Measurements from ENCODE around the gene NAV2. TPM values are rescaled to one million over a fixed set of nuclear protein-coding genes. Genes with fewer than 3 reads are reported as not detected.

NAV2 gene
- total RNA-seq, 2 experiments from 2014 or later = 0.26 to 0.67 TPM

DNA sequence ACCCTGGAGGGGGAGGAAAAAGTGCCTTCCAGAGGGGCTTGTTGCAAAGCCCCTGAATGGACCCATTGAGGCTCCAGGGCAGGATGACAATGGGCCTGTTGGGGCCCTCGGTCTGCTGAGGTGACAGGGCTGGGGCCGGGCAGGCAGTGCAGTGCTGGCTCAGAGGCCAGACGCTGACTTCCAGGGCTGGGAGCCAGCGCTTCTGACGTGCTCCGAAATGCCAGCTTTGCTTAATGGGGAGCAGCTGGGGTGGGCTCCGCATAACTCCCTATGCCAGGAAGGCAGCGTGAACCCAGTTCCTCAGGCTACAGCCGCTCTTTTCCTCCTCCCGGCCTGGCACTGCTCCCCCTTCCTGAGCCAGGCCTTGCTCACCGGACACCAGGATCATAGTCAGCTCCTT is 17.7 kb downstream of the NAV2 start:
- no peak overlapping the region for H3K4me3 Mint-ChIP-seq
- no peak overlapping the region for H3K27ac Mint-ChIP-seq
- ATAC-seq = no peak
- DNase-seq = no peak
- no peaks in the 10 kb centered on the region for H3K9me3 Mint-ChIP-seq (ENCODE audit: low read depth)
- CTCF ChIA-PET = no interaction called here
- no peaks in the 10 kb centered on the region for H3K27me3 Mint-ChIP-seq
- H3K4me1 Mint-ChIP-seq = no peaks in the 10 kb centered on the region
- no peaks in the 10 kb centered on the region for H3K36me3 Mint-ChIP-seq

DNA sequence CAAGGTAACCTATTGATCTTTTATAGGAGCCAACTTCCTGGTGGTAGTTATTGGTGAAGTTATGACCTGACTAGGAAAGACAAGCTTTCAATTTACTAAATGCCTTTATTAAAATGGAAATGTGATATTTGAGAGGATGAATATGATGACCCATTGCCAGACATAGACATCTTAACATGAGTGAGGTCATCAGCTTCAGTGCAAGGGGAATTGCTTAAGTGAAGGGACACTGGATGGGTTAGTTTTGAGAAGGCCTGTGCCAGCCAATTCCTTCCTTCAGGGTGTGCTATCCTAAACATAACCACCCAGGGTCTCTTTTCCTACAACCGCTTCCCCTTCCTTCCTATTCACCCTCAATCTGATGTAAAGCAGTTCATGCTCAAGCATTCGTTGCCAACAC is 21.5 kb downstream of the NAV2 start:
- H3K4me3 Mint-ChIP-seq = no peak overlapping the region
- no peak overlapping the region for H3K27ac Mint-ChIP-seq
- H3K9me3 Mint-ChIP-seq (ENCODE audit: low read depth) = no peaks in the 10 kb centered on the region
- ATAC-seq = no peak
- DNase-seq = no peak
- no peaks in the 10 kb centered on the region for H3K36me3 Mint-ChIP-seq
- CTCF ChIA-PET = interaction anchor here (1.2 kb wide), 1 partner anchor 8 kb away, joined by 4 read pairs; no protein-coding TSS in a partner anchor
- H3K4me1 Mint-ChIP-seq = no peaks in the 10 kb centered on the region
- H3K27me3 Mint-ChIP-seq = no peaks in the 10 kb centered on the region

DNA sequence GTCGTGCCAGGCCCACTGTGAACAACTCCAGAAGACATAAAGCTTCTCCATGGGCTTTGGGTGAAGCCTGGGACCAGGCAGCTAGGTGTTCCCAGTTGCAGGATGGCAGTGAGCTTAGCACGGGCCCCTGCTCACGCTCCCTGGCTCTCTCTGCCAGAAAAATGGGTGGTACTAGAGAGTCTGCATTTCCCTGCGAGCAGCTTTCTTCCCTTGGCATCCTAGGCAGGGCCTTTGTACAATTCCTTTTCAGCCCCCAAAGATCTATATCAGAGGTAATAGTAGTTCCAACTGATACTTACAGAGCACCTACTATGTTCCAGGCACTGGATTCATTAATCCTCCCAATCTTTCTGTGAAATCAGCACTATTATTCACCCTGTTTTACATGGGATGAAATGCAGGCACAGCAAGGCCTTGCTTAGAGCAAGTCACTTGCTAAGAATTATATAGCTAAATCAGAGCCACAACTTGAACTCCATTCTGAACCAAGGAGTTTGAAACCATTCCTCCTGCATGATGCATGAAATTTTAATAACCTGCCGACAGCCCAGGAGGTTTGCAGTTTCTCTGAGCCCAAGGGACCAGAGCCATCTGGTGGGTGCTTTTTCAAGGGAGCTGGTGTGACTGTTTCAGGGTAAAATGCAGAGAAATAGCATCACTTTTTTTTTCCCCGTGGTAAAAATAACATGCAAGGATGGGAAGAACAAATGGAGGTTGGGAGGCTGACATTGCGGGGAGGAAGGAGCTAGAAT is 22.7 kb downstream of the NAV2 start:
- Mint-ChIP-seq H3K27me3 (peaks cover 3% of the 10 kb centered on the region), H3K36me3 (no peaks in the 10 kb centered on the region), H3K4me3 (no peak overlapping the region), H3K9me3 (ENCODE audit: low read depth) (no peaks in the 10 kb centered on the region), H3K27ac (no peak overlapping the region), H3K4me1 (no peaks in the 10 kb centered on the region)
- no peak for DNase-seq
- CTCF ChIA-PET = no interaction called here
- no peak for ATAC-seq

DNA sequence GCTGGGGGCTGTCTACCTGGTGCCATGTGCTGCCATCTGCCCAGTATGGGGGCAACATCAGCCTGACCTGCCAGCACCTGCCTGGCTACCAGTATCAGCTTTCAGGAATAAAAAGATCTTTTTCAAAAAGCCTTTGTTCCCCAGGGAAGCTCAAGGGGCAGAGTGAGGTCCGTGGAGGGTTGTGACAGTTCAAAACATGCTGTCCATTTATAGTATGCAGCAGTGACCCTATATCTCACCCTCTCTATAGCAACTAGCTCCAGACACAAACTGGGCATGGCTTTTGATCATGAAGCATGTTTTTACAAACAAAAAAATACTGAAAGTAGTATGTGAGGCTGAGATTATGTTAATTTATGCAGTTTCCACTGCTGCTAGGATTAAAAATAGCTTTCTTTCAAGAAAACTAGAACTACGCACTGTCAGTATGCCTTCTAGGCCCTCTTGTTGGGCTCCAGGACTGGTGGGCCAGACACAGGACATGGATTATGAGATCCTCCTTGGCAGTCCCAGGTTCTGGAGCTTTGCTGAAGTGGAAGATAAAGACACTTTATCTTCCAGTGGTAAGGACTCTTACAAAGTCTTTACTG is 23.4 kb downstream of the NAV2 start:
- CTCF ChIA-PET = no interaction called here
- Mint-ChIP-seq H3K4me1 (no peaks in the 10 kb centered on the region), H3K27me3 (peaks cover 7% of the 10 kb centered on the region), H3K36me3 (no peaks in the 10 kb centered on the region), H3K9me3 (ENCODE audit: low read depth) (no peaks in the 10 kb centered on the region), H3K27ac (no peak overlapping the region), H3K4me3 (no peak overlapping the region)
- no peak for DNase-seq
- ATAC-seq = no peak

DNA sequence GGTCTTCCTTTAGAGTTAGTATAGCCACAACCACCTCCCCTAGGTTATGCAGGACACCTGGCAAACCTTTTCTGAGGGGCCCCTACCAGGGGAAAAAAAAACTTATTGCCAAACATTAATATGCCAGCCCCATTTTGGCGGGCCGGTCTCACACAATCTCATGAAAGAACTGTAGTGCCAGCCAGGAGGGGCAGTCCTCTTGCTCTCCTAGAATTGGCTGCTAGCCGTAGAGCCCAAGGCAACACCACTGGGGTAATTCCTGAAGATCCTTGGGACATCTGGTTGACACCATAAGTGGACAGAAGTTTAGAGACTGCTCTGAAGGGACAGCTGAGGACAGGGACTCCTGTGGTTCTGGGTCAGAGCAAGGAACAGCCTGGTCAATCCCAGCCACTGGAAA is 24.2 kb downstream of the NAV2 start:
- ATAC-seq (no peak), DNase-seq (no peak)
- Mint-ChIP-seq H3K27me3 (peaks cover 7% of the 10 kb centered on the region), H3K27ac (no peak overlapping the region), H3K4me1 (no peaks in the 10 kb centered on the region), H3K9me3 (ENCODE audit: low read depth) (no peaks in the 10 kb centered on the region), H3K4me3 (no peak overlapping the region), H3K36me3 (no peaks in the 10 kb centered on the region)
- CTCF ChIA-PET = no interaction called here

DNA sequence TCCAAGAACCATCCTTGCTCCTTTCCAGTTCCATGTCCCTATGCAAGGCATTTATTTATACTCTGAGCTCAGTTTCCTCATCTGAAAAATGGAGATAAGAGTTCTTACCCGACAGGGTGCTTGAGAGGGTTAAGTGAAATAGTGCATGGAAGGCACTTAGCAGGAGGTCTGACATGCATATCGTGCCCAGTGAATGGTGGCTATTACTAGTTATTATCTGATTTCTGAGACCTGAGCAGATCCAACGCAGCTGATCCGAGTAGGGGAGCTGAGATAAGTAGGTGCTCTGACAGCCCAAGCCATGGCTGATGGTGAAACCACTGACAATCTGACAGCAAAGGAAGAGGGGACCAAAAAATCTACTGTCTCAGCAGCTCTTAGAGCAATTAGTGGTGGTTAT is 24.9 kb downstream of the NAV2 start:
- Mint-ChIP-seq H3K4me1 (no peaks in the 10 kb centered on the region), H3K27me3 (peaks cover 7% of the 10 kb centered on the region), H3K4me3 (no peak overlapping the region), H3K36me3 (no peaks in the 10 kb centered on the region), H3K27ac (no peak overlapping the region), H3K9me3 (ENCODE audit: low read depth) (no peaks in the 10 kb centered on the region)
- DNase-seq = no peak
- ATAC-seq = no peak
- CTCF ChIA-PET = interaction anchor here (1.6 kb wide), 1 partner anchor 172 kb away, joined by 4 read pairs; no protein-coding TSS in a partner anchor

DNA sequence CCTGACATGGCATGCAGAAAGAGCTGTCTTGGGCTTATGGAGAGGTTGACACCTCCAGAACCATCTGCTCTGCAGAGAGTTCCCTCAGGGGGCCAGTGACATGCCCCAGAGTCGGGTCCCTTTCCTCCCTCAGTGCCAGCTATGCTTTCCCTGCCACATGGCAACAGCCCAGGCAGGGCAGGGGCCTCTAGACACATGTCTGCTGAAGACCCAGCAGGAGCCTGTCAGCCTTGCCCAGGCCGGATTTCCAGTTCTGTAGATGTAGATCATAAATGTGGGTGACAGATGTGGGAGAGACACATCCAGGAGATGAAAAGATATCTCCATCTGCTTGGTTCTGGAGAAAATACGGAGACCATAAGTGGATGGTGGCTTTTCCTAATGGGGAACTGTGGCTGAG is 25.5 kb downstream of the NAV2 start:
- no peak overlapping the region for H3K27ac Mint-ChIP-seq
- ATAC-seq (no peak), DNase-seq (no peak)
- CTCF ChIA-PET = interaction anchor here (1.6 kb wide), 1 partner anchor 173 kb away, joined by 4 read pairs; no protein-coding TSS in a partner anchor
- no peaks in the 10 kb centered on the region for H3K9me3 Mint-ChIP-seq (ENCODE audit: low read depth)
- H3K4me3 Mint-ChIP-seq = no peak overlapping the region
- no peaks in the 10 kb centered on the region for H3K36me3 Mint-ChIP-seq
- peaks cover 7% of the 10 kb centered on the region for H3K27me3 Mint-ChIP-seq
- no peaks in the 10 kb centered on the region for H3K4me1 Mint-ChIP-seq

DNA sequence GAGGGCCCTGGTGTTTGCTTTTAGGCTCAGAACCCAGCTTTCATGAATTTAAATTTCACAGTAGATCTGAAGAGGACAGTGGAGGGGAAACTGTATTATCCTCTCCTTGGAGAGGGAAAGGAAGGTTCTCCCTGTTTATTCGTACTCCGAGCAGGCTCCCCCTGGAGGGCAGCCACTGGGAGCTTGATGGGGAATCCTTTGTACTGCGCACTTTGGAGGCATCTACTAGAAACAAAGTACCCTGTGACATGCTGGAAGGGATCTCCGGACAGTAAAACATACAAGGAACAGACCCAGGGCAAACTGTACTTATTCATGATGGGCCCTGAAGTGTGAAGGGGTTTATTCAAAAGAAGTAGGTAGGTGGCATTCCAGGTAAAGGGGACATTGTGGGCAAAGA is 27.2 kb downstream of the NAV2 start:
- Mint-ChIP-seq H3K27me3 (peaks cover 7% of the 10 kb centered on the region), H3K27ac (no peak overlapping the region), H3K4me3 (no peak overlapping the region), H3K36me3 (no peaks in the 10 kb centered on the region), H3K9me3 (ENCODE audit: low read depth) (no peaks in the 10 kb centered on the region), H3K4me1 (no peaks in the 10 kb centered on the region)
- CTCF ChIA-PET = interaction anchor here (1.0 to 2.6 kb wide), 2 partner anchors 176 to 182 kb away, joined by 3 to 8 read pairs; no protein-coding TSS in a partner anchor
- ATAC-seq (no peak), DNase-seq (no peak)

DNA sequence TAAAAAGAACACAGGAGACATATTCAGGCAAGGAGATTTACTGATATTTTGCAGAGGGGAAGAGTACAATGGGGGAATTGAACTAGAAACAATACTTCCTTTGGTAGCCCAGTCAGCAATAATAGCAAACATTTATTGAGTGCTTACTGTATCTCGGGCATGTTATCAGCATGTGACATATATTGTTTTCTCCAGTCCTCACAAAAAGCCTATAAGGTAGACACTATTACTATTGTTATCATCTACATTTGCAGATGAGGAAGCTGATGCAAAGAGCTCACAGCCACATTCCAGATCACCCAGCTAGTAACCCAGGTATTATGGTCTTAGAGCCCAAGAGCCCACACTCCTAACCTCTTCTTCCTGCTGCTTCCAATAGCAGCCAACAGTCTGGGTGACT is 27.9 kb downstream of the NAV2 start:
- H3K4me1 Mint-ChIP-seq = no peaks in the 10 kb centered on the region
- DNase-seq = no peak
- H3K4me3 Mint-ChIP-seq = no peak overlapping the region
- H3K9me3 Mint-ChIP-seq (ENCODE audit: low read depth) = no peaks in the 10 kb centered on the region
- no peak for ATAC-seq
- no peak overlapping the region for H3K27ac Mint-ChIP-seq
- H3K27me3 Mint-ChIP-seq = peaks cover 7% of the 10 kb centered on the region
- no peaks in the 10 kb centered on the region for H3K36me3 Mint-ChIP-seq
- CTCF ChIA-PET = interaction anchor here (2.6 kb wide), 1 partner anchor 177 kb away, joined by 8 read pairs; no protein-coding TSS in a partner anchor

DNA sequence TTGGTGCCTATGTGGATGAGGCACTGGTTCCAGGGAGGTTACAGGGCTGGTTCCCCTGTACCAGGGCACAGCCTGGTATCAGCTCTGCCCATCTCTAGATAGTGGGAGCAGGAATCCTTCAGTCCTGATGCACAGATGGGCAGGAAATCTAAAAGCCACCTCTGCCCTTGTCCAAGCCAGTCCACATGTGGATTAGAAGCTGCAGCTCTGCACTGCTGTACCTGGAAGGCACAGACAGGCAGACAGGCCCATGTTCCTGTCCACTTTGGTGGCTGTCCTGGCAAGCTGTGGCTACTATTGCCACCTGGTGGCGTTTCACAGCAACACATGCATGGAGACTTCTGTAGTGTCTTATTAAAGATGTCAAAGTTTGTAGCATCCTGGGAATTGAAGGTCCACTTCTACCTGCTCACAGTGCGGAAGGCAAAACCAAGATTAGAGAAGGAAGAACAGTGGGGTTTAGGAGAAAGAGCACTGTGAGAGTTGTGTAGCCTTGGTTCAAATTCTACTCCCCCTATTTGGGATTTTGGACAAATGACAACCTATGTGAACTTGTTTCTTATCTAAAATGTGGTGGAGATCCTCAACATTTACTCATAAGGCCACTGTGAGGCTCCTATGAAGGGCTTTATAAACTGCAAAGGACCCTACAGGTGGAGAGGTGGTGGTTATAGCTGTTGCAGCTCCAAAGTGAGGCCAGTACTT is 30.1 kb downstream of the NAV2 start:
- ATAC-seq (peak; percentile 77), DNase-seq (peak; percentile 77)
- Mint-ChIP-seq H3K4me3 (no peak overlapping the region), H3K9me3 (ENCODE audit: low read depth) (no peaks in the 10 kb centered on the region), H3K36me3 (no peaks in the 10 kb centered on the region), H3K27me3 (peaks cover 7% of the 10 kb centered on the region), H3K4me1 (no peaks in the 10 kb centered on the region), H3K27ac (no peak overlapping the region)
- CTCF ChIA-PET = interaction anchor here (0.8 to 2.7 kb wide), 11 partner anchors 9 to 185 kb away, joined by 3 to 46 read pairs (median 4); no protein-coding TSS in a partner anchor

DNA sequence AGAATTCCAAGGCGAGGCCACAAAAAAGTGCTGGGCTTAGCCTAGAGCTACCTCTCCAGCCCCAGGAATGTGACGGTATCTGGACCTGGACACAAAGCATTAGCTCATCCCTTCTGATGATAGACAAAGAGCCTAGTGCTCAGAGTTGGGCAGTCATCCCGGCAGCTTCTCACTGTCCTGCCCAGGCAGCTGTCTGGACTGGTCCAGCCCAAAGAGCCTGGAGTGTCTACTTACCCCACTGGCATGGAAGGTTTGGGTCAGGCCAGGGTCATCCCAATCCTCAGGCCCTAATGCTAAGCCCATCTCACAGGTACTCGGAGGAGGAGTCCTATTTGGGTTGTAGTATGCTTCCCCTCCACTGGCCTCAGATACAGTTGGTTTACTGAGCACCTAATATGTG is 31.0 kb downstream of the NAV2 start:
- Mint-ChIP-seq H3K4me3 (no peak overlapping the region), H3K36me3 (no peaks in the 10 kb centered on the region), H3K27ac (no peak overlapping the region), H3K27me3 (peaks cover 7% of the 10 kb centered on the region), H3K4me1 (no peaks in the 10 kb centered on the region), H3K9me3 (ENCODE audit: low read depth) (no peaks in the 10 kb centered on the region)
- no peak for ATAC-seq
- DNase-seq = no peak
- CTCF ChIA-PET = interaction anchor here (1.3 to 2.7 kb wide), 6 partner anchors 20 to 186 kb away, joined by 3 to 46 read pairs (median 8); no protein-coding TSS in a partner anchor

DNA sequence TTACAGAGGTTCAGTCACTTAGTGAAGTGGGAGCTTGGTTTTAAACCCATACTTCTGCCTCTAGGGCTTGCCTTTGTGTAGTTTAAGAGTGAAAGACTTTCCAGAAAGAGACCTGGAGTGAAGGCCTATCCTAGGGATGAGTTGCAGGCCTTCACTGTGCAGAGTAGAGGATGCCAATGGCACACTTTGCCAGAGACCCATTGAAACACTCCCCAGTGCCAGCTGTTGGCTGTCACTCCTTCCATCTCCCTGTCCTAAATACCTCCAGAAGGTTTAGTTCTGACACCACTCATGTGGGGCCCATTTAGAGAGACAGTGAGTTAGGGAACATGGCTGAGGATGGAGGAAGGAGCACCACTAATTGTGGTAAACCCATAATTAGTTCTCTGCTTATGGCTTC is 31.5 kb downstream of the NAV2 start:
- Mint-ChIP-seq H3K36me3 (no peaks in the 10 kb centered on the region), H3K4me1 (no peaks in the 10 kb centered on the region), H3K4me3 (no peak overlapping the region), H3K27me3 (peaks cover 7% of the 10 kb centered on the region), H3K9me3 (ENCODE audit: low read depth) (no peaks in the 10 kb centered on the region), H3K27ac (no peak overlapping the region)
- CTCF ChIA-PET = interaction anchor here (1.4 to 2.7 kb wide), 5 partner anchors 20 to 186 kb away, joined by 3 to 46 read pairs (median 10); no protein-coding TSS in a partner anchor
- DNase-seq = no peak
- ATAC-seq = no peak

DNA sequence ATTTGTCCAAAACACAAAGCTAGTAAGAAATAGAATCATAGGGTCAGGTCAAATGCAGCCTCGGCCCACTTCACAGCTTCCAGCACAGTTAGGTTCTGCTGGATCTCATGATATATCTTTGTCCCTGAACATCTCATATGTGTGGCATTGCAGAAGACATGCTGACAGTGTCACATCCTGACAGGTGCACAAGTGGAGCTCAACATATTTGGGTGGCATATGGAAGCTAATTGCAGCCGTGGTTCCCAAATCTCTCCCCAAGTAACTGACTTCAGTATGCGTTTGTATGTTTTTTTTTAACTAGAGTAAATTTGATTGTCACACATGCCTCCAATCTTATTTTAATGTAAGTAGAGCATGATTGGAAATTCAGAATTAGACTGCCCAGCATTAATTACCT is 33.4 kb downstream of the NAV2 start:
- Mint-ChIP-seq H3K4me1 (no peaks in the 10 kb centered on the region), H3K27me3 (peaks cover 3% of the 10 kb centered on the region), H3K27ac (no peak overlapping the region), H3K36me3 (no peaks in the 10 kb centered on the region), H3K4me3 (no peak overlapping the region), H3K9me3 (ENCODE audit: low read depth) (no peaks in the 10 kb centered on the region)
- CTCF ChIA-PET = no interaction called here
- DNase-seq = no peak
- no peak for ATAC-seq

Measured in activated CD8-positive, alpha-beta memory T cell treated with anti-CD3 and anti-CD28 coated beads, Interleukin-2, amount 10 ng/mL, durations not matched to agents 7 days and 5 days (primary cell).